HCT116 (cell line): ENCODE measurements around the gene DENND4B. TPM values are rescaled to one million over a fixed set of nuclear protein-coding genes. Genes with fewer than 3 reads are reported as not detected.

ENCODE experiments used
- ATAC-seq: fragments of 200-7000 bp; cut with Tn5 transposase; 2 replicates; pipeline ENCODE4 v1.9.1; 2020; ENCODE audit warnings: mild to moderate bottlenecking, moderate library complexity
- BruUV-seq: library from RNA; stranded (reverse); fragments of 400-500 nt; replicated peaks from 2 replicates; lab custom pipeline; 2021; lab: Mats Ljungman, UMichigan
- CTCF ChIA-PET: fragments of 300-600 bp; sonication (Branson Sonifier 250); formaldehyde crosslinking; loops from one replicate; lab custom pipeline; 2021; ENCODE audit warnings: antibody characterized with exemption; lab: Charles Lee
- POLR2A ChIA-PET: fragments of 300-600, 350-600 bp; sonication (Branson Sonifier 250); formaldehyde crosslinking; loops from one replicate; lab custom pipeline; 2021; ENCODE audit warnings: antibody characterized with exemption; lab: Charles Lee
- RAD21 ChIA-PET, 2 experiments: fragments of 300-600 bp; sonication (Branson Sonifier 250); formaldehyde crosslinking; loops; one replicate each; lab custom pipeline; 2023; ENCODE audit warnings: low total read pairs in 2 of 2; ENCODE audit not compliant: uncharacterized antibody in 2 of 2, unreplicated experiment in 2 of 2, low non-redundant PET in 1 of 2; lab: Charles Lee
- DNase-seq: peaks from one replicate; pipeline ENCODE4 v3.0.0-alpha.2; 2010; ENCODE audit warnings: low read depth, low spot score
- H2AFZ ChIP-seq: fragments of 200-600 bp; shearing (Covaris generic), sonication (generic); 2 replicates; pipeline ENCODE4 v1.6.1; 2017; ENCODE audit warnings: low read depth, mixed run types, mixed read lengths, antibody characterized with exemption, low read length; ENCODE audit not compliant: poor library complexity, severe bottlenecking
- H3K27ac ChIP-seq: 2 replicates; pipeline ENCODE4 v1.5.1; 2012; ENCODE audit warnings: low read depth, low read length
- H3K27me3 ChIP-seq: fragments of 200-600 bp; sonication (generic); 2 replicates; pipeline ENCODE4 v1.6.1; 2016; ENCODE audit warnings: mixed run types, low read length, mixed read lengths; ENCODE audit not compliant: insufficient read depth
- H3K36me3 ChIP-seq, 2 experiments: fragments of 200-500 bp in 1 of 2; fragments of 200-600 bp in 1 of 2; sonication (Bioruptor generic) in 1 of 2; sonication (generic) in 1 of 2; 2 replicates each; pipeline versions ENCODE4 v1.5.1 to v1.6.1; 2014 to 2016; ENCODE audit warnings: low read length in 2 of 2, inconsistent platforms in 1 of 2, mixed read lengths in 1 of 2, mixed run types in 1 of 2; ENCODE audit not compliant: insufficient read depth in 2 of 2, control insufficient read depth in 1 of 2
- H3K4me1 ChIP-seq, 2 experiments: fragments of 200-600 bp in 1 of 2; sonication (generic) in 1 of 2; 2 replicates each; pipeline versions ENCODE4 v1.5.1 to v1.6.1; 2012 to 2017; ENCODE audit warnings: low read length in 2 of 2, inconsistent platforms in 1 of 2, mild to moderate bottlenecking in 1 of 2, mixed read lengths in 1 of 2, mixed run types in 1 of 2, moderate library complexity in 1 of 2; ENCODE audit not compliant: insufficient read depth in 2 of 2, control insufficient read depth in 1 of 2
- H3K4me2 ChIP-seq: fragments of 200-600 bp; sonication (generic); 2 replicates; pipeline ENCODE4 v1.6.1; 2017; ENCODE audit warnings: mixed run types, low read length, mixed read lengths
- H3K4me3 ChIP-seq, 2 experiments: fragments of 200-600 bp in 1 of 2; sonication (generic) in 1 of 2; replicated peaks in 1 of 2; 2 replicates each; pipeline ENCODE4 v1.5.1; 2011 to 2016; ENCODE audit warnings: low read length in 2 of 2, control low read depth in 1 of 2, low read depth in 1 of 2, mild to moderate bottlenecking in 1 of 2, mixed read lengths in 1 of 2, mixed run types in 1 of 2
- H3K79me2 ChIP-seq: fragments of 200-600 bp; sonication (generic); 2 replicates; pipeline ENCODE4 v1.6.1; 2017; ENCODE audit warnings: mild to moderate bottlenecking, mixed run types, low read length, moderate library complexity, mixed read lengths; ENCODE audit not compliant: insufficient read depth
- H3K9ac ChIP-seq: fragments of 200-600 bp; sonication (generic); 2 replicates; pipeline ENCODE4 v1.6.1; 2016; ENCODE audit warnings: low read length, mixed read lengths
- H3K9me2 ChIP-seq: fragments of 200-600 bp; sonication (generic), shearing (Covaris generic); 2 replicates; pipeline ENCODE4 v1.6.1; 2017; ENCODE audit warnings: mixed run types, mild to moderate bottlenecking, moderate library complexity; ENCODE audit not compliant: insufficient read depth
- H3K9me3 ChIP-seq, 2 experiments: fragments of 200-500 bp in 1 of 2; fragments of 200-600 bp in 1 of 2; sonication (Bioruptor generic) in 1 of 2; sonication (generic) in 1 of 2; 2 replicates each; pipeline ENCODE4 v1.6.1; 2014 to 2017; ENCODE audit warnings: low read length in 2 of 2, mixed read lengths in 2 of 2, inconsistent platforms in 1 of 2, low read depth in 1 of 2, mild to moderate bottlenecking in 1 of 2, mixed run types in 1 of 2, moderate library complexity in 1 of 2; ENCODE audit not compliant: control insufficient read depth in 1 of 2, insufficient read depth in 1 of 2
- H4K20me1 ChIP-seq: fragments of 200-600 bp; sonication (generic), shearing (Covaris generic); 2 replicates; pipeline ENCODE4 v1.6.1; 2017; ENCODE audit warnings: mixed run types, mild to moderate bottlenecking, moderate library complexity; ENCODE audit not compliant: insufficient read depth
- CBX3 ChIP-seq: IDR thresholded peaks from 2 replicates; pipeline ENCODE4 v1.6.1; 2012; ENCODE audit warnings: low read depth
- CTCF ChIP-seq, 3 experiments: fragments of 200-600 bp in 1 of 3; sonication (generic) in 1 of 3; IDR thresholded peaks in 2 of 3; conservative IDR thresholded peaks in 1 of 3; 2 replicates each; pipeline ENCODE4 v1.5.1; 2012 to 2017; ENCODE audit warnings: low read depth in 2 of 3, low read length in 2 of 3, antibody characterized with exemption in 1 of 3, borderline replicate concordance in 1 of 3, control low read depth in 1 of 3, mild to moderate bottlenecking in 1 of 3, mixed read lengths in 1 of 3, mixed run types in 1 of 3, moderate library complexity in 1 of 3; ENCODE audit not compliant: insufficient read depth in 1 of 3
- EGR1 ChIP-seq: IDR thresholded peaks from 2 replicates; pipeline ENCODE4 v1.6.1; 2012; ENCODE audit warnings: low read depth
- EZH2 ChIP-seq: fragments of 200-600 bp; sonication (generic); IDR thresholded peaks from 2 replicates; pipeline ENCODE4 v1.6.1; 2017; ENCODE audit warnings: antibody characterized with exemption, mixed run types
- FOSL1 ChIP-seq: IDR thresholded peaks from 2 replicates; pipeline ENCODE4 v1.6.1; 2012; ENCODE audit warnings: low read depth
- MAX ChIP-seq: IDR thresholded peaks from 2 replicates; pipeline ENCODE4 v1.6.1; 2012
- POLR2AphosphoS5 ChIP-seq: IDR thresholded peaks from 2 replicates; pipeline ENCODE4 v1.6.1; 2011; ENCODE audit warnings: mild to moderate bottlenecking, low read depth, low read length, moderate library complexity
- RAD21 ChIP-seq: IDR thresholded peaks from 2 replicates; pipeline ENCODE4 v1.6.1; 2012; ENCODE audit warnings: low read depth, mild to moderate bottlenecking
- SRF ChIP-seq: IDR thresholded peaks from 2 replicates; pipeline ENCODE4 v1.6.1; 2012; ENCODE audit warnings: low read depth
- TCF7L2 ChIP-seq: IDR thresholded peaks from 2 replicates; pipeline ENCODE4 v1.7.0; 2011; ENCODE audit warnings: borderline replicate concordance, inconsistent platforms; ENCODE audit not compliant: insufficient read depth, insufficient read length; ENCODE audit errors: extremely low read depth
- YY1 ChIP-seq: IDR thresholded peaks from 2 replicates; pipeline ENCODE4 v1.6.1; 2011; ENCODE audit warnings: low read length, low read depth, moderate library complexity, mild to moderate bottlenecking; ENCODE audit not compliant: insufficient replicate concordance; ENCODE audit errors: extremely low read depth
- ZBTB33 ChIP-seq: IDR thresholded peaks from 2 replicates; pipeline ENCODE4 v1.6.1; 2011; ENCODE audit warnings: mild to moderate bottlenecking, low read length, moderate library complexity; ENCODE audit not compliant: insufficient replicate concordance; ENCODE audit errors: extremely low read depth
- ZFX ChIP-seq: fragments of 450-650 bp; IDR thresholded peaks from 2 replicates; pipeline ENCODE4 v1.6.1; 2017
- ZNF274 ChIP-seq: fragments of 200-500 bp; sonication (Bioruptor generic); IDR thresholded peaks from 2 replicates; pipeline ENCODE4 v1.6.1; 2014; ENCODE audit warnings: mild to moderate bottlenecking, low read depth, low read length, inconsistent platforms
- intact Hi-C: fragments of 100-400 bp; cut with micrococcal nuclease; formaldehyde crosslinking; loops from 2 replicates; pipeline ENCODE4 v1.10.0; 2022
- total RNA-seq: library from RNA; stranded (reverse); gene quantifications from one replicate; pipeline ENCODE4 v1.2.1, GENCODE V29; 2021; ENCODE audit not compliant: unreplicated experiment

DENND4B gene
- total RNA-seq, 1 experiment from 2014 or later, result 70.8 TPM

- H3K9ac ChIP-seq, result no peak overlapping the region
- H3K36me3 ChIP-seq, result peaks cover 11 to 24% of the 10 kb centered on the region in 2 experiments; a peak in 3 of 4 replicates
- H3K4me3 ChIP-seq, result no peak overlapping the region
- ATAC-seq (no peak), DNase-seq (no peak)
- H3K4me2 ChIP-seq, result no peak overlapping the region
- intact Hi-C loops, result no loop called here
- TF ChIP-seq FOSL1 (no peak), CBX3 (no peak), EZH2 (no peak), CTCF (IDR thresholded peaks at IDR 0.05 in 2 of 3, conservative IDR thresholded peaks at IDR 0.05 in 1 of 3; ENCODE audit: borderline replicate concordance in 1 of 3, insufficient read depth in 1 of 3, low read depth in 2 of 3, low read length in 2 of 3) (no peak), ZNF274 (no peak)
- no peak overlapping the region for H2AFZ ChIP-seq
- H4K20me1 ChIP-seq, result no peaks in the 10 kb centered on the region
- no peaks in the 10 kb centered on the region for H3K4me1 ChIP-seq
- peaks cover 3% of the 10 kb centered on the region; the same call in 1 of the 2 replicates for H3K79me2 ChIP-seq
- no peaks in the 10 kb centered on the region for H3K27me3 ChIP-seq
- H3K9me3 ChIP-seq, result no peaks in the 10 kb centered on the region
- BruUV-seq, result no TSS peak
- ChIA-PET CTCF (no interaction called here), POLR2A (no interaction called here), RAD21 (no interaction called here)
- H3K9me2 ChIP-seq, result no peaks in the 10 kb centered on the region
- no peak overlapping the region for H3K27ac ChIP-seq
These were observed 7.5 kb downstream of the DENND4B start for GRCh38 chr1:153938996-153939395.

- BruUV-seq, result no TSS peak
- H3K4me3 ChIP-seq, result no peak overlapping the region
- ChIA-PET POLR2A (no interaction called here), CTCF (no interaction called here), RAD21 (no interaction called here)
- intact Hi-C loops, result no loop called here
- no peaks in the 10 kb centered on the region for H3K27me3 ChIP-seq
- H3K9ac ChIP-seq, result no peak overlapping the region
- no peak overlapping the region for H2AFZ ChIP-seq
- H3K9me3 ChIP-seq, result no peaks in the 10 kb centered on the region
- H3K27ac ChIP-seq, result no peak overlapping the region
- H3K79me2 ChIP-seq, result no peaks in the 10 kb centered on the region
- H3K36me3 ChIP-seq, result peaks cover 14 to 28% of the 10 kb centered on the region in 2 experiments; a peak in 3 of 4 replicates
- H3K9me2 ChIP-seq, result no peaks in the 10 kb centered on the region
- DNase-seq (no peak), ATAC-seq (no peak)
- no peaks in the 10 kb centered on the region for H3K4me1 ChIP-seq
- no peak overlapping the region for H3K4me2 ChIP-seq
- TF ChIP-seq YY1 (no peak), ZBTB33 (no peak), CBX3 (no peak), TCF7L2 (no peak), POLR2AphosphoS5 (no peak), RAD21 (no peak), EZH2 (no peak), EGR1 (no peak), SRF (no peak), ZFX (no peak), MAX (no peak)
- H4K20me1 ChIP-seq, result no peaks in the 10 kb centered on the region
These were observed 9.2 kb downstream of the DENND4B start for GRCh38 chr1:153937331-153937730.
